ENCODE data around the gene PARP1.
"Not testable (repeated sequence)": the region's sequence is repeated elsewhere in the genome, so short reads cannot be mapped to it uniquely, and the experiment has no call there.

The PARP1 gene

GRCh38 chr1:226355016-226355415, 52.9 kb downstream of the PARP1 start:
- no peak for DNase-seq (ENCODE audit: low read depth in 3 of 3, low spot score in 1 of 3)

- no peak for DNase-seq (ENCODE audit: low read depth in 3 of 3, low spot score in 1 of 3)
Observed at GRCh38 chr1:226353698-226354525, 54.0 kb downstream of the PARP1 start.

GRCh38 chr1:226351709-226352108, 56.2 kb downstream of the PARP1 start:
- DNase-seq (ENCODE audit: low read depth in 3 of 3, low spot score in 1 of 3), result no peak

- no peak for DNase-seq (ENCODE audit: low read depth in 3 of 3, low spot score in 1 of 3)
Observed at GRCh38 chr1:226350519-226350865, 57.4 kb downstream of the PARP1 start.

GRCh38 chr1:226349801-226350518, 57.9 kb downstream of the PARP1 start:
- no peak for DNase-seq (ENCODE audit: low read depth in 3 of 3, low spot score in 1 of 3)

- DNase-seq (ENCODE audit: low read depth in 3 of 3, low spot score in 1 of 3), result no peak
Observed at GRCh38 chr1:226349081-226349480, 58.8 kb downstream of the PARP1 start.

GRCh38 chr1:226344441-226345259, 63.2 kb downstream of the PARP1 start:
- no peak for DNase-seq (ENCODE audit: low read depth in 3 of 3, low spot score in 1 of 3)

- DNase-seq (ENCODE audit: low read depth in 3 of 3, low spot score in 1 of 3), result no peak
Observed at GRCh38 chr1:226342656-226343055, 65.2 kb downstream of the PARP1 start.

- DNase-seq (ENCODE audit: low read depth in 3 of 3, low spot score in 1 of 3), result not testable (repeated sequence)
Observed at GRCh38 chr1:226340111-226340510, 67.8 kb downstream of the PARP1 start.

- DNase-seq (ENCODE audit: low read depth in 3 of 3, low spot score in 1 of 3), result no peak
Observed at GRCh38 chr1:226337276-226337875, 70.5 kb downstream of the PARP1 start.

GRCh38 chr1:226335661-226336060, 72.2 kb downstream of the PARP1 start:
- DNase-seq (ENCODE audit: low read depth in 3 of 3, low spot score in 1 of 3), result no peak

- no peak for DNase-seq (ENCODE audit: low read depth in 3 of 3, low spot score in 1 of 3)
Observed at GRCh38 chr1:226332947-226333346, 74.9 kb downstream of the PARP1 start.

GRCh38 chr1:226329237-226329636, 78.7 kb downstream of the PARP1 start:
- DNase-seq (ENCODE audit: low read depth in 3 of 3, low spot score in 1 of 3), result no peak

- DNase-seq (ENCODE audit: low read depth in 3 of 3, low spot score in 1 of 3), result no peak
Observed at GRCh38 chr1:226327761-226328162, 80.1 kb downstream of the PARP1 start.

GRCh38 chr1:226325178-226325577, 82.7 kb downstream of the PARP1 start:
- DNase-seq (ENCODE audit: low read depth in 3 of 3, low spot score in 1 of 3), result no peak

- DNase-seq (ENCODE audit: low read depth in 3 of 3, low spot score in 1 of 3), result no peak
Observed at GRCh38 chr1:226324479-226324878, 83.4 kb downstream of the PARP1 start.

GRCh38 chr1:226322986-226323385, 84.9 kb downstream of the PARP1 start:
- no peak for DNase-seq (ENCODE audit: low read depth in 3 of 3, low spot score in 1 of 3)

- DNase-seq (ENCODE audit: low read depth in 3 of 3, low spot score in 1 of 3), result no peak
Observed at GRCh38 chr1:226320930-226321329, 87.0 kb downstream of the PARP1 start.

- no peak for DNase-seq (ENCODE audit: low read depth in 3 of 3, low spot score in 1 of 3)
Observed at GRCh38 chr1:226318471-226318870, 89.4 kb downstream of the PARP1 start.

GRCh38 chr1:226314055-226314454, 93.8 kb downstream of the PARP1 start:
- DNase-seq (ENCODE audit: low read depth in 3 of 3, low spot score in 1 of 3), result no peak

GRCh38 chr1:226312065-226312464, 95.8 kb downstream of the PARP1 start:
- no peak for DNase-seq (ENCODE audit: low read depth in 3 of 3, low spot score in 1 of 3)

All from stimulated activated CD4-positive, alpha-beta T cell treated with anti-CD3 and anti-CD28 coated beads, TNF-alpha, amount 100 ng/mL, for 1 hour (primary cell).